Measurements from ENCODE around the gene CYP3A5. TPM values are rescaled to one million over a fixed set of nuclear protein-coding genes. Genes with fewer than 3 reads are reported as not detected.

Gene CYP3A5
- total and polyA plus RNA-seq, 10 of the 15 experiments (the other 5 are each of a cell fraction or from before 2014, with no cell fraction given), result 0.05 to 1.3 (median 0.09) TPM; not detected in 2

DNA sequence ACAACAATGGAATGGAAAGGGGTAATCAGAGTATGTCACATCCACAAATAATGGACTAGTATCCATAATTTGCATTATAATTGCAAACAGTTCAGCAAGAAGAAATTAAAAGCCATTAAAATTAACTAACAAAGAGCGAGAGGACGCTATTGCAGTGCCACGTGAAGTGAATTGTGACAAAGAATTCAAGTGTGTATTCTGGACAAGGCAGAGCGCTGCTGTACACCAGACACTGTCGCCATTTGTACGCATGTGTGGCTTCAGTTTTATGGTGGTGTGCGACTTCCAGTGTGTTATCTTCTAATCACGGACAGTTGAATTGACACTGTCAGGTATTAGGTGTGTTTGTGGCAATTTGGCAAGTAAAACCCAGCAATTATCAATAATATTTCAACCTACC lies 11.3 kb downstream of the CYP3A5 start:
- no peaks in the 10 kb centered on the region for H3K79me2 ChIP-seq (ENCODE audit: control insufficient read depth, insufficient read depth, low read length)
- no peaks in the 10 kb centered on the region for H3K4me1 ChIP-seq (ENCODE audit: control insufficient read depth, insufficient read depth, low read length)
- no peaks in the 10 kb centered on the region for H3K36me3 ChIP-seq (ENCODE audit: control insufficient read depth in 2 of 2, insufficient read depth in 2 of 2, low read length in 1 of 2)
- TF ChIP-seq PML (IDR thresholded peaks at IDR 0.05; ENCODE audit: low read length) (no peak), YBX1 (IDR thresholded peaks at IDR 0.05) (no peak), POLR2AphosphoS2 (IDR thresholded peaks at IDR 0.05; ENCODE audit: low read depth, low read length) (no peak), YY1 (IDR thresholded peaks at IDR 0.05; ENCODE audit: low read depth, low read length) (no peak), ZNF622 (IDR thresholded peaks at IDR 0.05) (no peak)
- no peak overlapping the region for H3K4me3 ChIP-seq
- no peak overlapping the region for H3K27ac ChIP-seq (ENCODE audit: control insufficient read depth, insufficient read depth)
- no peak for DNase-seq (ENCODE audit: low read depth, low spot score)
- H3K9me3 ChIP-seq (replicated peaks; ENCODE audit: control insufficient read depth, insufficient read depth, low read length), result no peaks in the 10 kb centered on the region
- no peaks in the 10 kb centered on the region for H4K20me1 ChIP-seq (ENCODE audit: control insufficient read depth, insufficient read depth)
- intact Hi-C loops (cut with micrococcal nuclease; ENCODE audit: unreplicated experiment) (no loop called here), in situ Hi-C loops (cut with MboI) (no loop called here)
- H3K4me2 ChIP-seq (ENCODE audit: control insufficient read depth, insufficient read depth), result no peak overlapping the region
- WGBS (ENCODE audit: insufficient coverage, insufficient replicate concordance, low lambda C conversion rate, missing lambda C conversion rate), result 94% methylated on average over 8 of the region's 8 CpGs
- BruUV-seq (replicated peaks), result no TSS peak
- no peak for FAIRE-seq
- H3K27me3 ChIP-seq (replicated peaks in 1 of 2; ENCODE audit: control insufficient read depth in 2 of 2, insufficient read depth in 2 of 2, low read length in 1 of 2), result no peaks in the 10 kb centered on the region
- H3K9ac ChIP-seq (ENCODE audit: control insufficient read depth, insufficient read depth, low read length), result no peak overlapping the region
- CTCF ChIA-PET, result no interaction called here
- ATAC-seq, result no peak
- RAD21 ChIA-PET (ENCODE audit: unreplicated experiment), result no interaction called here
- POLR2A ChIA-PET, result no interaction called here
- SMC1A ChIA-PET (ENCODE audit: uncharacterized antibody, unreplicated experiment), result no interaction called here
- no peak overlapping the region for H2AFZ ChIP-seq (ENCODE audit: control insufficient read depth, low read depth, low read length)

DNA sequence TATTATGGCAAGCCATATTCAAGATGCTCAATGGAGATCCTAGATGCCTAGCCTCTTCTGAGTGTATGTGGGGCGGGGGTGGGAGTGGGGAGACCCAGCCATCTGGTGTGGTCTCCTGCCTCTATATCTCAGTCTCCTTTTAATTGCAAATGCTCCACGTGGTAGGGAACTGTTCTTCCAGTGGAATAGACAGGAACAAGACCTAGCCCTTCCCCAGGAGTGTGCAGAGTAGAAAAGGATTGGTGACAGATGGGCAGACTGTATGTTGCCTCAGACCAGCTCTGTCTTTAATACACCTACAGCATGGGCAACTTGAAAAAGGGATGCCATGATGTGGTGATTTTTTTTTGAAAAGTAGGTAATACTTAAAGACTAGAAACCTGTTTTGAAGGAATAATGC lies 12.6 kb downstream of the CYP3A5 start:
- BruUV-seq (replicated peaks), result no TSS peak
- no peak for ATAC-seq
- ChIA-PET SMC1A (ENCODE audit: uncharacterized antibody, unreplicated experiment) (no interaction called here), RAD21 (ENCODE audit: unreplicated experiment) (no interaction called here), CTCF (no interaction called here), POLR2A (no interaction called here)
- no peaks in the 10 kb centered on the region for H3K79me2 ChIP-seq (ENCODE audit: control insufficient read depth, insufficient read depth, low read length)
- no peaks in the 10 kb centered on the region for H3K36me3 ChIP-seq (ENCODE audit: control insufficient read depth in 2 of 2, insufficient read depth in 2 of 2, low read length in 1 of 2)
- intact Hi-C loops (cut with micrococcal nuclease; ENCODE audit: unreplicated experiment), result no loop called here
- H3K27ac ChIP-seq (ENCODE audit: control insufficient read depth, insufficient read depth), result no peak overlapping the region
- H2AFZ ChIP-seq (ENCODE audit: control insufficient read depth, low read depth, low read length), result no peak overlapping the region
- H4K20me1 ChIP-seq (ENCODE audit: control insufficient read depth, insufficient read depth), result no peaks in the 10 kb centered on the region
- no peaks in the 10 kb centered on the region for H3K27me3 ChIP-seq (replicated peaks in 1 of 2; ENCODE audit: control insufficient read depth in 2 of 2, insufficient read depth in 2 of 2, low read length in 1 of 2)
- no peaks in the 10 kb centered on the region for H3K9me3 ChIP-seq (replicated peaks; ENCODE audit: control insufficient read depth, insufficient read depth, low read length)
- in situ Hi-C loops (cut with MboI), result no loop called here
- no peak for FAIRE-seq
- TF ChIP-seq IRF4 (IDR thresholded peaks at IDR 0.05; ENCODE audit: low read depth, low read length) (no peak), CEBPB (IDR thresholded peaks at IDR 0.05; ENCODE audit: borderline replicate concordance in 1 of 2, low read depth in 2 of 2, low read length in 2 of 2) (no peak), SIN3A (IDR thresholded peaks at IDR 0.05; ENCODE audit: low read depth, low read length) (no peak), POLR2AphosphoS5 (IDR thresholded peaks at IDR 0.05; ENCODE audit: low read length) (no peak), HDGF (IDR thresholded peaks at IDR 0.05) (no peak), TCF7 (IDR thresholded peaks at IDR 0.05; ENCODE audit: borderline replicate concordance) (no peak)
- H3K4me3 ChIP-seq, result no peak overlapping the region
- H3K4me1 ChIP-seq (ENCODE audit: control insufficient read depth, insufficient read depth, low read length), result no peaks in the 10 kb centered on the region
- 43% methylated on average over 2 of the region's 2 CpGs for WGBS (ENCODE audit: insufficient coverage, insufficient replicate concordance, low lambda C conversion rate, missing lambda C conversion rate)
- H3K9ac ChIP-seq (ENCODE audit: control insufficient read depth, insufficient read depth, low read length), result no peak overlapping the region
- no peak overlapping the region for H3K4me2 ChIP-seq (ENCODE audit: control insufficient read depth, insufficient read depth)
- DNase-seq (ENCODE audit: low read depth, low spot score), result no peak
